GM08714 (cell line): ENCODE results near the gene SCGB3A2.

Experiments used
- H3K4me3 ChIP-seq: fragments of 200-500 bp; sonication (Bioruptor generic); 2 replicates; pipeline ENCODE4 v1.5.1; 2014; ENCODE audit warnings: mild to moderate bottlenecking, low read length, inconsistent platforms
- ZNF274 ChIP-seq: IDR thresholded peaks from 2 replicates; pipeline ENCODE4 v1.6.1; 2012; ENCODE audit warnings: mild to moderate bottlenecking, low read depth, low read length

Gene SCGB3A2, protein sequence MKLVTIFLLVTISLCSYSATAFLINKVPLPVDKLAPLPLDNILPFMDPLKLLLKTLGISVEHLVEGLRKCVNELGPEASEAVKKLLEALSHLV

DNA sequence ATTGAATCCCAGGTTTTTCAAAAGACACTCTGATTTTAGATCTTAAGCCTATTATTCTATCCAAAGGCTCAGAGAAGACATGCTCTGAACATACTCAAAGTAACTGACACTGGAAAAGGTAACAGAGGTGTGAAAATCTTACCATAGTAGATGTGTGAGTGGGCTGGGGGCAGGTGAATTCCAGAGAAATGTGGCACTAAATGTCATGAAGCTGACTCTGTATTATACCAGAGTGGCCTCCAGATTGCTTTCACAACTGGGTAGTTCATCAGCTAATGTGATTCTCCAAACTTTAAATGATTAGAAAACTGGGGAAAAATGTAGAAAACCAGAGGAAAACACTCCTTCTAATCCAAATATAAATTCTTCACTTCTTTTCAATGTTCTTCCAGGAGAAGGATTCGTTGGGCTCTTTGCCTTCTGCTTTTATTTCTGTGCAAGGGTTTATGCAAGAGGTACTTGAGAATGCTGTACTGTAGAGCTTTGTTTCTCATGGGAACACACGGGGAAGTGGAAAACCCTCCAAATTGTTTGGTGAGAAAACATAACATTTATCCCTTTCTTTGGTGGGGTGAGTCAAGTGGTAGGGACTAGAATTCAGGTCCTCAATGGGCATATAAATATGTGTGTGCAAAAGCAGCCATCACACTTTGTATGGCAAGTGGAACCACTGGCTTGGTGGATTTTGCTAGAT is at the start of gene SCGB3A2:
TSS of gene SCGB3A2 (plus strand) at position 646 of the 694 bp plus-strand sequence. CDS start 93 bp downstream, outside the sequence.
- TF ChIP-seq ZNF274 = no peak

DNA sequence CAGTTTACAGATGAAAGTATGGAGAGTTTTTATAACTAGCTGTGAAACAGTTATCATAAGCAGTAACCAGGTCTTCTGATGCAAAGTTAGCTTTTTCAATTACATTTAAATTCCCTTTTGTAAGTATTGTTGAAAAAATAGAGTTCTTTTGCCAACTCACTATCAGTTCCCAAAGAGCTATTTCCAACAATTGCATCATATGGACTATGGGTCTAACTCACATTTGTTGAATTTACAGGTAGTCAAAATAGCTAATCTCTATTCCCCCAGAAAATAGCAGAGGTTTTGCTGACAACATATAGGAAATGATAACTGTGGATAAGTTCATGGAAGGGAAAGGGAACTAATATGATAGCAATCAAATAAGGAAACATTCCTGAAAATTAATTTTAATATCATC is 48.5 kb upstream of the SCGB3A2 start:
- TF ChIP-seq ZNF274 = no peak

More for the DNA sequence above, at the start of gene SCGB3A2:
- no peak within 1 kb of the TSS for H3K4me3 ChIP-seq

DNA sequence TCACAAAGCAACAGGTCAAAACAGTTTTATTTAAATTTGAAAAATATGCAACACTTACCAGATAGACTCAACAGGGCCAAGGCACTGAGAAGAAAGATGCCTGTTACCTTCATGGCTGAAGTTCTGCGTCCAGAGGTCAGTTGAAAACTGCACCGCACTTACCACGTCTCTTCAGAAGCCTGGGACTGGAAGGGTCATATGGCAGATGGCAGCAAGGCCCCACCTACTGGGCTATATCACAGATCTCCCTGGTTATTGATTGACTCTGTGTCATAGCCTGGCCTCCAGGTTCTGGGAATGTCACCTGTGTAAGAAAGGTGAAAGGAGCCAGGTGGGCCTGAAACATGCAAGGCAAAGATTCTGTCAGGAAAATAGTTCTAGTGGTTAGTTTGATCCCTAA is 47.0 kb upstream of the SCGB3A2 start, which contains the start of gene SPINK1:
TSS of gene SPINK1 (minus strand) at position 207 of the 400 bp plus-strand sequence. CDS start at position 113, 94 bp downstream.
- H3K4me3 ChIP-seq = no peak within 1 kb of the TSS
- TF ChIP-seq ZNF274 = no peak

More for the DNA sequence above, 48.5 kb upstream of the SCGB3A2 start:
- no peak overlapping the region for H3K4me3 ChIP-seq

GRCh38 chr5:147832541-147832940 is 46.0 kb upstream of the SCGB3A2 start:
- TF ChIP-seq ZNF274 = no peak
- no peak overlapping the region for H3K4me3 ChIP-seq

GRCh38 chr5:147835386-147835798 is 43.1 kb upstream of the SCGB3A2 start:
- H3K4me3 ChIP-seq = no peak overlapping the region
- TF ChIP-seq ZNF274 = no peak

GRCh38 chr5:147836439-147836838 is 42.1 kb upstream of the SCGB3A2 start:
- H3K4me3 ChIP-seq = no peak overlapping the region
- no peak for TF ChIP-seq ZNF274

DNA sequence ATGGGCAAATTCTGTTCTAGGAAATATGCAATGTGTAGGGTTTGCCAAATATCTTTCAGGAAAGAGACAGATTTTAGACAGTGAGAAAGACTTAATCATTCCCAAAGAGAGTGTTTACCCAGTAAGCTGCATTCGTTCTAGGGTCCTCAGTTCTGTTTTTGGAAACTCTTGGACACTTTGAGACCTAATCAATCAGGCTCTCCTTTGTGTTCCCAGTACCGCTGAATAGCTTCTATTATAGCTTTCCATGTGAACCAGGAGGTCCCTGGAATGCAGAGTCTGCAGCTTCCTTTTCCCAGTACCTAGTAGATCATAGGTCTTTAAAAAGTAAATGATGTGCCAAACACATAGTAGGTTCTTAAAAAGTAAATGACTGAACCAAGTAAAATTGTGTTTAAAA is 35.6 kb upstream of the SCGB3A2 start:
- H3K4me3 ChIP-seq = no peak overlapping the region
- no peak for TF ChIP-seq ZNF274

DNA sequence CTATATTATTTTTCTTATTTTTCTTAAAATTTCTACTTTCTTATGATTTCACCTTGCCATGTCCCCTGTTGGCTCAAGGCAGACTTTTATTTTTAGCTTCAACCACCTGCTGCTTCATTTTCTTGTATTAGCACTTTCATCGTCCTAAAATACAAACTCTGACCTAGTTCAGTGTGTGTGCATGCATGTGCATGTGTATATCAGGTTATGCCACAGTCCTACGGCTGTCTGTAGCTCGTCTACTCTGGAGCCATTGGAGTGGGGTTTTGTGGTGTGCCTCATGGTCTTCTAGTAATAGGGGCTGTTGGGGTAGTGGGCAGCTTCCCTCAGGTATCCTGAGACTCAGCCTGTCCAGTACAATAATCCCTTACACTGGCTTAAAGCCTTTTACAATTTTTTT is 33.7 kb upstream of the SCGB3A2 start:
- H3K4me3 ChIP-seq = no peak overlapping the region
- TF ChIP-seq ZNF274 = no peak

GRCh38 chr5:147845618-147846017 is 32.9 kb upstream of the SCGB3A2 start:
- H3K4me3 ChIP-seq = no peak overlapping the region
- TF ChIP-seq ZNF274 = no peak

- H3K4me3 ChIP-seq = no peak overlapping the region
- no peak for TF ChIP-seq ZNF274
Observed at GRCh38 chr5:147849226-147849625, 29.3 kb upstream of the SCGB3A2 start.

DNA sequence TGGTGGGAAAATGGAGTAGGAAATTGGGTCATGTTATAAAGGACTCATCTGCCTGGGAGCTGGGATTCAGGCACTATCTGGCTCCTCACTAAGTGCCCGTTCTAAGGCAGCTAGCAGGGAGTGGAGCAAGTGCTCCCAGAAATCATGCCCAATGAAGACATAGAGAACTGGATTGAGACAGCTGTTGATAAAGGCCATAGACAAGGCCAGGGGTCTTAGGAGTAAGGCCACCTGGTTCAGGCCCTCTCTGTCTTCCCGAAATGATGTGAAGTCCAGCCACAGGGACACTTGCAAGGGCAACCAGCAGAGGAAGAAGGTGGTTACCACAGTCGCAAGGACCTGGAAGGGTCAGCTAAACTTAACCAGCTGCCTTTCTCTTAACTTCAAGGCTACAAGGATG is 26.9 kb upstream of the SCGB3A2 start:
- H3K4me3 ChIP-seq = no peak overlapping the region

GRCh38 chr5:147852365-147852764 is 26.1 kb upstream of the SCGB3A2 start:
- no peak for TF ChIP-seq ZNF274
- H3K4me3 ChIP-seq = no peak overlapping the region

More for the DNA sequence above, 26.9 kb upstream of the SCGB3A2 start:
- TF ChIP-seq ZNF274 = no peak

- TF ChIP-seq ZNF274 = no peak
- no peak overlapping the region for H3K4me3 ChIP-seq
Observed at GRCh38 chr5:147853372-147853987, 25.0 kb upstream of the SCGB3A2 start.

DNA sequence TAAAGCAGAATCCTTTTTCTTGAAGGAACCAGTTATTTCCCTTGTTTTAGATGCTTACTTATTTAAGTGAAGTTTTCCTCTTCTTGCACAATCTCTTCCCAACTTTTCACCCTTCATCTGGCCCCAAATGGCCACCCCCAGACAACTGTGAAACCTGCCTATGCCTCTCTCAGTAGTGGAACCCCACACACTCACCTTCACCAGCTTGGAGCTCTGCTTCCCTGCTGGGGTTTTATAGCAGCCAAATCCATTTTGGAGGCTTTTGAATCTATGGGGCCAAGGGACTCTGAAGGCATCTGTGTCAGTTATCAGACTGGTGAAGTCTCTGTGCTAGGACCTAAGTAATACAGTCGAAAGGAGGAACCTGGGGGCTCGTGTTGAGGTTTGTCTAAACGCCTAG is 24.2 kb upstream of the SCGB3A2 start:
- H3K4me3 ChIP-seq = no peak overlapping the region
- no peak for TF ChIP-seq ZNF274
